Measurements from ENCODE around the gene SERP2.

SERP2 gene

GRCh38 chr13:44437356-44438233, 64.0 kb downstream of the SERP2 start:
- no peaks in the 10 kb centered on the region for H3K27me3 ChIP-seq
- DNase-seq = no peak
- H3K27ac ChIP-seq = peak overlapping the region; percentile 90 to 94
- TF ChIP-seq, protein P1, sequence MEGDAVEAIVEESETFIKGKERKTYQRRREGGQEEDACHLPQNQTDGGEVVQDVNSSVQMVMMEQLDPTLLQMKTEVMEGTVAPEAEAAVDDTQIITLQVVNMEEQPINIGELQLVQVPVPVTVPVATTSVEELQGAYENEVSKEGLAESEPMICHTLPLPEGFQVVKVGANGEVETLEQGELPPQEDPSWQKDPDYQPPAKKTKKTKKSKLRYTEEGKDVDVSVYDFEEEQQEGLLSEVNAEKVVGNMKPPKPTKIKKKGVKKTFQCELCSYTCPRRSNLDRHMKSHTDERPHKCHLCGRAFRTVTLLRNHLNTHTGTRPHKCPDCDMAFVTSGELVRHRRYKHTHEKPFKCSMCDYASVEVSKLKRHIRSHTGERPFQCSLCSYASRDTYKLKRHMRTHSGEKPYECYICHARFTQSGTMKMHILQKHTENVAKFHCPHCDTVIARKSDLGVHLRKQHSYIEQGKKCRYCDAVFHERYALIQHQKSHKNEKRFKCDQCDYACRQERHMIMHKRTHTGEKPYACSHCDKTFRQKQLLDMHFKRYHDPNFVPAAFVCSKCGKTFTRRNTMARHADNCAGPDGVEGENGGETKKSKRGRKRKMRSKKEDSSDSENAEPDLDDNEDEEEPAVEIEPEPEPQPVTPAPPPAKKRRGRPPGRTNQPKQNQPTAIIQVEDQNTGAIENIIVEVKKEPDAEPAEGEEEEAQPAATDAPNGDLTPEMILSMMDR (IDR thresholded peaks at IDR 0.05) = peak; percentile 44 to 58
- H3K4me1 ChIP-seq = peaks cover 0 to 49% (median 10%) of the 10 kb centered on the region in 4 donors
- peaks cover 16 to 29% (median 25%) of the 10 kb centered on the region in 3 donors for H3K36me3 ChIP-seq
- intact Hi-C loops (cut with DNase I; ENCODE audit: low total_unique reads) = loop anchor here (5.0 kb wide), 3 partner anchors 35 to 530 kb away; no protein-coding TSS in a partner anchor
- H3K4me3 ChIP-seq = peak overlapping the region; percentile 63 to 84
- H3K9me3 ChIP-seq = no peaks in the 10 kb centered on the region

DNA sequence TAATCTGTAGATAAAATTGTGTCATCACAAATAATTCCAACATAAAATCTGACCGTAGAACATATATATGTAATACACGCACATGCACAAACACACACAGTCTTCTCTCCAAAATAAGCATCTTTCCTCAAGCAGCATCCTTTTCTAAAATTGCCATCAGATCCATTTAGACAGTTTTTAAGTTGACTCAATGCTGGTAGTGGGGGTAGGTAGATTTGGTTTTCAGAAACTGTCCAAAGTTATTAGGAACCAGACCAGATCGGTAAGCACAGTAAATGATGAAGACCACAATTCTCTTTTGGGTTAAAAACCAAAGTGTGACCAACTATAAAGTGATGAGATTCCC, 64.6 kb downstream of the SERP2 start:
- DNase-seq = no peak
- Histone ChIP-seq H3K4me3 (no peak overlapping the region), H3K27ac (no peak overlapping the region), H3K36me3 (peaks cover 16 to 23% (median 22%) of the 10 kb centered on the region in 3 donors), H3K27me3 (no peaks in the 10 kb centered on the region), H3K4me1 (peaks cover 0 to 43% (median 9%) of the 10 kb centered on the region in 4 donors), H3K9me3 (no peaks in the 10 kb centered on the region)
- intact Hi-C loops (cut with DNase I; ENCODE audit: low total_unique reads) = loop anchor here (5.0 kb wide), 3 partner anchors 34 to 531 kb away; no protein-coding TSS in a partner anchor
- TF ChIP-seq, protein P1 (IDR thresholded peaks at IDR 0.05) = no peak

- TF ChIP-seq, protein P1 (IDR thresholded peaks at IDR 0.05) = no peak
- H3K36me3 ChIP-seq = peaks cover 4 to 10% (median 8%) of the 10 kb centered on the region in 3 donors
- intact Hi-C loops (cut with DNase I; ENCODE audit: low total_unique reads) = loop anchor here (5.0 kb wide), 3 partner anchors 33 to 532 kb away; no protein-coding TSS in a partner anchor
- no peak for DNase-seq
- peaks cover 0 to 33% (median 9%) of the 10 kb centered on the region in 4 donors for H3K4me1 ChIP-seq
- H3K9me3 ChIP-seq = no peaks in the 10 kb centered on the region
- H3K4me3 ChIP-seq = no peak overlapping the region
- H3K27ac ChIP-seq = no peak overlapping the region
- no peaks in the 10 kb centered on the region for H3K27me3 ChIP-seq
Measured at GRCh38 chr13:44439452-44440024, 65.9 kb downstream of the SERP2 start.

DNA sequence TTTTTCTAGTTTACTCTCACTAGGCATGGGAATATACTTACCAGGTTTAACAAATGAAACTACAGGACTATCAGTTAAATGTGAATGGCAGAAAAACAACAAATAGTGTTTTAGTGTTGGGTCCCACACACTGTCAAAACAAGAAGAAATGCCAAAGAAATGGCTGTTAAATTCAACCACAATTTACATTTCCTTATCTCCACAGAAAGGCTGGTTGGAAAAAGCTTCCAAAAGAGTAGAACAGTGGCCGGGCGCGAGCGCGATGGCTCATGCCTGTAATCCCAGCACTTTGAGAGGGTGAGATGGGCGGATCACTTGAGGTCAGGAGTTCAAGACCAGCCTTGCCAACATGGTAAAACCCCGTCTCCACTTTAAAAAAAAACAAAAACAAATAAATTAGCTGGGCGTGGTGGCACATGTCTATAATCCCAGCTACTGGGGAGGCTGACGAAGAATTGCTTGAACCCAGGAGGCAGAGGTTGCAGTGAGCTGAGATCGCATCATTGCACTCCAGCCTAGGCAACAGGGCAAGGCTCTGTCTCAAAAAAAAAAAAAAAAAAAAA, 66.5 kb downstream of the SERP2 start:
- Histone ChIP-seq H3K27me3 (no peaks in the 10 kb centered on the region), H3K27ac (no peak overlapping the region), H3K4me1 (peaks cover 0 to 33% (median 9%) of the 10 kb centered on the region in 4 donors), H3K4me3 (no peak overlapping the region), H3K36me3 (peaks cover 0 to 6% (median 3%) of the 10 kb centered on the region in 3 donors), H3K9me3 (no peaks in the 10 kb centered on the region)
- no peak for DNase-seq
- TF ChIP-seq, protein P1 (IDR thresholded peaks at IDR 0.05) = no peak
- intact Hi-C loops (cut with DNase I; ENCODE audit: low total_unique reads) = no loop called here
